IMR-90 (cell line): Measurements from ENCODE around the gene FLOT2. TPM values are rescaled to one million over a fixed set of nuclear protein-coding genes. Genes with fewer than 3 reads are reported as not detected.

Experiments used
- ATAC-seq: fragments of 200-7000 bp; cut with Tn5 transposase; 2 replicates; pipeline ENCODE4 v1.9.1; 2020; ENCODE audit warnings: low read depth, mild to moderate bottlenecking, moderate library complexity
- BruUV-seq: library from RNA; stranded (reverse); fragments of 400-500 nt; replicated peaks from 2 replicates; lab custom pipeline; 2021; lab: Mats Ljungman, UMichigan
- CTCF ChIA-PET: fragments of 300-600 bp; formaldehyde crosslinking; extraction: SDS; loops from one replicate; lab custom pipeline; 2021; ENCODE audit warnings: antibody characterized with exemption; lab: Yijun Ruan, JAX
- POLR2A ChIA-PET: fragments of 300-600 bp; sonication (Branson Sonifier 250); formaldehyde crosslinking; loops from one replicate; lab custom pipeline; 2022; ENCODE audit warnings: antibody characterized with exemption; ENCODE audit not compliant: unreplicated experiment; lab: Charles Lee
- DNase-seq: peaks from one replicate; pipeline ENCODE4 v3.0.0; 2013
- H2AFZ ChIP-seq: replicated peaks from 2 replicates; pipeline ENCODE3; 2013; ENCODE audit warnings: low read length, mild to moderate bottlenecking; ENCODE audit not compliant: poor library complexity
- H2AK5ac ChIP-seq: 2 replicates; pipeline ENCODE4 v1.6.1; 2013; ENCODE audit warnings: low read depth, low read length, inconsistent platforms
- H2AK9ac ChIP-seq: replicated peaks from 2 replicates; pipeline ENCODE3; 2013; ENCODE audit warnings: mild to moderate bottlenecking, low read depth, low read length, moderate library complexity; ENCODE audit not compliant: poor library complexity
- H2BK120ac ChIP-seq: 2 replicates; pipeline ENCODE4 v1.6.1; 2013; ENCODE audit warnings: low read depth, low read length, inconsistent platforms
- H2BK15ac ChIP-seq: 3 replicates; pipeline ENCODE4 v1.6.1; 2013; ENCODE audit warnings: low read depth, low read length, inconsistent platforms
- H2BK20ac ChIP-seq: 2 replicates; pipeline ENCODE4 v1.6.1; 2013; ENCODE audit warnings: low read depth, mild to moderate bottlenecking, inconsistent platforms, low read length, moderate library complexity
- H2BK5ac ChIP-seq: 2 replicates; pipeline ENCODE4 v1.6.1; 2013; ENCODE audit warnings: mild to moderate bottlenecking, low read depth, low read length, inconsistent platforms; ENCODE audit not compliant: poor library complexity, severe bottlenecking
- H3K14ac ChIP-seq: replicated peaks from 2 replicates; pipeline ENCODE4 v1.6.1; 2013; ENCODE audit warnings: low read depth, low read length, inconsistent platforms
- H3K18ac ChIP-seq: 2 replicates; pipeline ENCODE4 v1.6.1; 2013; ENCODE audit warnings: low read depth, low read length, control low read depth
- H3K23ac ChIP-seq: 2 replicates; pipeline ENCODE4 v1.6.1; 2013; ENCODE audit warnings: low read depth, low read length, inconsistent platforms
- H3K27ac ChIP-seq: 2 replicates; pipeline ENCODE4 v1.5.1; 2013; ENCODE audit warnings: mild to moderate bottlenecking, control low read depth, low read length; ENCODE audit not compliant: insufficient read depth
- H3K27me3 ChIP-seq: 2 replicates; pipeline ENCODE4 v1.6.1; 2013; ENCODE audit warnings: low read length; ENCODE audit not compliant: control insufficient read depth, insufficient read depth
- H3K36me3 ChIP-seq: 2 replicates; pipeline ENCODE4 v1.6.1; 2013; ENCODE audit warnings: low read length, mixed read lengths; ENCODE audit not compliant: control insufficient read depth, insufficient read depth
- H3K4ac ChIP-seq: 2 replicates; pipeline ENCODE4 v1.6.1; 2013; ENCODE audit warnings: low read depth, low read length, inconsistent platforms
- H3K4me1 ChIP-seq: 2 replicates; pipeline ENCODE4 v1.6.1; 2013; ENCODE audit warnings: low read length, mixed read lengths; ENCODE audit not compliant: control insufficient read depth, insufficient read depth
- H3K4me2 ChIP-seq: 2 replicates; pipeline ENCODE4 v1.6.1; 2013; ENCODE audit warnings: low read depth, mild to moderate bottlenecking, control low read depth, low read length, moderate library complexity
- H3K4me3 ChIP-seq: 2 replicates; pipeline ENCODE4 v1.5.1; 2013; ENCODE audit warnings: low read depth, mild to moderate bottlenecking, control low read depth, low read length, moderate library complexity; ENCODE audit not compliant: insufficient read depth
- H3K56ac ChIP-seq: 2 replicates; pipeline ENCODE4 v1.6.1; 2013; ENCODE audit warnings: low read length, inconsistent platforms; ENCODE audit not compliant: insufficient read depth; ENCODE audit errors: extremely low read depth
- H3K79me1 ChIP-seq, 2 experiments: 2 replicates each; pipeline ENCODE4 v1.6.1; 2013; ENCODE audit warnings: low read length in 2 of 2, inconsistent platforms in 1 of 2, low read depth in 1 of 2
- H3K9ac ChIP-seq: 2 replicates; pipeline ENCODE4 v1.6.1; 2013; ENCODE audit warnings: low read depth, low read length, control low read depth
- H3K9me1 ChIP-seq: 2 replicates; pipeline ENCODE4 v1.6.1; 2013; ENCODE audit warnings: low read length, inconsistent platforms; ENCODE audit not compliant: insufficient read depth
- H3K9me3 ChIP-seq: 2 replicates; pipeline ENCODE4 v1.6.1; 2013; ENCODE audit warnings: low read length; ENCODE audit not compliant: control insufficient read depth, insufficient read depth
- H4K20me1 ChIP-seq: 2 replicates; pipeline ENCODE4 v1.6.1; 2013; ENCODE audit warnings: low read length, inconsistent platforms; ENCODE audit not compliant: insufficient read depth
- H4K5ac ChIP-seq: 2 replicates; pipeline ENCODE4 v1.6.1; 2013; ENCODE audit warnings: mild to moderate bottlenecking, low read depth, low read length, control low read depth
- H4K8ac ChIP-seq, 2 experiments: 2 replicates each; pipeline ENCODE4 v1.6.1; 2013; ENCODE audit warnings: low read depth in 2 of 2, low read length in 2 of 2, control low read depth in 1 of 2, inconsistent platforms in 1 of 2
- H4K91ac ChIP-seq: 2 replicates; pipeline ENCODE4 v1.6.1; 2013; ENCODE audit warnings: low read depth, low read length, inconsistent platforms; ENCODE audit not compliant: insufficient read depth
- BHLHE40 ChIP-seq: fragments of 150-350 bp; IDR thresholded peaks from 2 replicates; pipeline ENCODE4 v1.6.1; 2016; ENCODE audit warnings: mild to moderate bottlenecking, low read depth, low read length
- CEBPB ChIP-seq: IDR thresholded peaks from 2 replicates; pipeline ENCODE4 v1.6.1; 2012; ENCODE audit warnings: low read depth, low read length, improper control_type of control experiment
- CHD1 ChIP-seq: IDR thresholded peaks from 2 replicates; pipeline ENCODE4 v1.6.1; 2012; ENCODE audit warnings: low read depth, low read length, improper control_type of control experiment
- CTCF ChIP-seq: conservative IDR thresholded peaks from 2 replicates; pipeline ENCODE4 v1.5.1; 2012; ENCODE audit warnings: mild to moderate bottlenecking, low read depth, low read length, improper control_type of control experiment
- ELK1 ChIP-seq: fragments of 150-350 bp; IDR thresholded peaks from 2 replicates; pipeline ENCODE4 v1.6.1; 2016; ENCODE audit warnings: low read depth, mild to moderate bottlenecking, low read length, moderate library complexity, borderline replicate concordance
- FOS ChIP-seq: fragments of 150-350 bp; IDR thresholded peaks from 2 replicates; pipeline ENCODE4 v1.6.1; 2016; ENCODE audit warnings: low read depth, low read length
- MAFK ChIP-seq: IDR thresholded peaks from 2 replicates; pipeline ENCODE4 v1.6.1; 2012; ENCODE audit warnings: low read depth, low read length, improper control_type of control experiment
- MAZ ChIP-seq: IDR thresholded peaks from 2 replicates; pipeline ENCODE4 v1.6.1; 2012; ENCODE audit warnings: low read depth, mild to moderate bottlenecking, low read length, improper control_type of control experiment, moderate library complexity, borderline replicate concordance
- MXI1 ChIP-seq: IDR thresholded peaks from 2 replicates; pipeline ENCODE4 v1.6.1; 2012; ENCODE audit warnings: low read depth, mild to moderate bottlenecking, low read length, moderate library complexity, borderline replicate concordance
- NFE2L2 ChIP-seq: fragments of 150-350 bp; IDR thresholded peaks from 2 replicates; pipeline ENCODE4 v1.6.1; 2016; ENCODE audit warnings: low read depth, mild to moderate bottlenecking, low read length
- POLR2A ChIP-seq: IDR thresholded peaks from 2 replicates; pipeline ENCODE4 v1.6.1; 2012; ENCODE audit warnings: mild to moderate bottlenecking, low read depth, low read length
- RAD21 ChIP-seq: IDR thresholded peaks from 2 replicates; pipeline ENCODE4 v1.6.1; 2012; ENCODE audit warnings: low read length, improper control_type of control experiment
- RCOR1 ChIP-seq: IDR thresholded peaks from 2 replicates; pipeline ENCODE4 v1.6.1; 2012; ENCODE audit warnings: mild to moderate bottlenecking, low read length, improper control_type of control experiment; ENCODE audit not compliant: insufficient replicate concordance
- RFX5 ChIP-seq: IDR thresholded peaks from 2 replicates; pipeline ENCODE4 v1.8.0; 2012; ENCODE audit warnings: low read depth, mild to moderate bottlenecking, low read length, moderate library complexity
- SMC3 ChIP-seq: fragments of 150-350 bp; IDR thresholded peaks from 2 replicates; pipeline ENCODE4 v1.6.1; 2016; ENCODE audit warnings: low read depth, mild to moderate bottlenecking, antibody characterized with exemption, low read length, moderate library complexity
- USF2 ChIP-seq: fragments of 150-350 bp; IDR thresholded peaks from 2 replicates; pipeline ENCODE4 v1.6.1; 2017; ENCODE audit warnings: mild to moderate bottlenecking, antibody characterized with exemption, low read length, low read depth
- WGBS, 2 experiments: methylation state at CpG; one replicate each; pipeline versions ENCODE4 v1.1.5 to v1.1.7; 2013; ENCODE audit warnings: missing lambda C conversion rate in 2 of 2; ENCODE audit not compliant: insufficient read length in 1 of 2; ENCODE audit errors: extremely low coverage in 2 of 2; 5-methylcytosine and 5-hydroxymethylcytosine counted together
- dilution Hi-C: fragments of 300-500 bp; cut with HindIII; formaldehyde crosslinking; loops from one replicate; pipeline ENCODE4 v1.14.3; 2018; ENCODE audit warnings: low sequenced_read_pairs; ENCODE audit not compliant: unreplicated experiment
- in situ Hi-C: fragments of 300-500 bp; cut with MboI; formaldehyde crosslinking; loops from 3 replicates; pipeline ENCODE4 v1.14.3; 2019; ENCODE audit warnings: low sequenced_read_pairs, inconsistent platforms, mixed read lengths
- intact Hi-C: fragments of 100-400 bp; cut with micrococcal nuclease; formaldehyde crosslinking; loops from 2 replicates; pipeline ENCODE4 v1.10.0; 2022
- polyA plus RNA-seq, 3 experiments: library from polyadenylated mRNA; depleted of rRNA; stranded (reverse); fragments of >200 nt; gene quantifications; 2 replicates each; pipeline ENCODE4 v1.2.3, GENCODE V29; 2012; ENCODE audit warnings: low replicate concordance in 1 of 3
- total RNA-seq: library from RNA; depleted of rRNA; stranded (reverse); fragments of >200 nt; gene quantifications from 2 replicates; pipeline ENCODE4 v1.2.3, GENCODE V29; 2012

Gene FLOT2
- total and polyA plus RNA-seq, 2 of the 4 experiments (the other 2 are of a cell fraction) = 19.7 to 67.9 TPM

GRCh38 chr17:28863953-28864352, 33.6 kb downstream of the FLOT2 start:
- H2BK20ac ChIP-seq = no peak overlapping the region
- H2BK5ac ChIP-seq = no peak overlapping the region
- CTCF ChIA-PET = no interaction called here
- no peak overlapping the region for H3K4me3 ChIP-seq
- H3K9ac ChIP-seq = no peak overlapping the region
- no peak overlapping the region for H3K18ac ChIP-seq
- TF ChIP-seq MXI1 = no peak
- TF ChIP-seq MAZ = no peak
- TF ChIP-seq FOS = no peak
- TF ChIP-seq CTCF = no peak
- TF ChIP-seq RAD21 = no peak
- no peak for TF ChIP-seq MAFK
- TF ChIP-seq SMC3 = no peak
- TF ChIP-seq ELK1 = no peak
- no peak for TF ChIP-seq USF2
- no peak for TF ChIP-seq RFX5
- TF ChIP-seq NFE2L2 = no peak
- no peak for TF ChIP-seq RCOR1
- no peak for TF ChIP-seq POLR2A
- no peak for TF ChIP-seq CHD1
- TF ChIP-seq CEBPB = no peak
- no peak for TF ChIP-seq BHLHE40
- no peak overlapping the region for H3K27ac ChIP-seq
- H4K5ac ChIP-seq = no peak overlapping the region
- no peaks in the 10 kb centered on the region for H3K79me1 ChIP-seq
- H2BK120ac ChIP-seq = no peak overlapping the region
- ATAC-seq = no peak
- no peak overlapping the region for H2AK9ac ChIP-seq
- H3K9me3 ChIP-seq = no peaks in the 10 kb centered on the region
- no peak overlapping the region for H4K91ac ChIP-seq
- no peak for DNase-seq
- no peaks in the 10 kb centered on the region for H3K9me1 ChIP-seq
- in situ Hi-C loops = no loop called here
- H3K14ac ChIP-seq = no peak overlapping the region
- peaks cover 9% of the 10 kb centered on the region for H3K36me3 ChIP-seq
- H2BK15ac ChIP-seq = no peak overlapping the region
- H4K20me1 ChIP-seq = no peaks in the 10 kb centered on the region
- WGBS, 2 experiments = no CpG with 5 or more reads among the region's 1 CpG
- POLR2A ChIA-PET = no interaction called here
- no peak overlapping the region for H4K8ac ChIP-seq
- intact Hi-C loops = no loop called here
- H3K4ac ChIP-seq = no peak overlapping the region
- no TSS peak for BruUV-seq
- dilution Hi-C loops = no loop called here
- H2AFZ ChIP-seq = no peak overlapping the region
- 0 out of 2 replicates have a peak, but pooled peaks cover 2% of the 10 kb centered on the region for H3K27me3 ChIP-seq
- H3K4me1 ChIP-seq = no peaks in the 10 kb centered on the region
- no peak overlapping the region for H3K56ac ChIP-seq
- no peak overlapping the region for H3K4me2 ChIP-seq
- no peak overlapping the region for H2AK5ac ChIP-seq
- H3K23ac ChIP-seq = no peak overlapping the region
